HUES48 (cell line): ENCODE results near the gene KRTAP4-7.
"Not testable (repeated sequence)": the region's sequence is repeated elsewhere in the genome, so short reads cannot be mapped to it uniquely, and the experiment has no call there.

Experiments
- H3K27ac ChIP-seq: one replicate; pipeline ENCODE4 v1.7.0; 2013; ENCODE audit warnings: low read depth, low read length, inconsistent platforms
- H3K27me3 ChIP-seq: 2 replicates; pipeline ENCODE4 v1.6.1; 2013; ENCODE audit warnings: mild to moderate bottlenecking, low read length; ENCODE audit not compliant: control insufficient read depth, insufficient read depth
- H3K36me3 ChIP-seq: 2 replicates; pipeline ENCODE4 v1.6.1; 2013; ENCODE audit warnings: low read length; ENCODE audit not compliant: control insufficient read depth, insufficient read depth
- H3K4me1 ChIP-seq: 2 replicates; pipeline ENCODE4 v1.6.1; 2013; ENCODE audit warnings: mild to moderate bottlenecking, low read length; ENCODE audit not compliant: control insufficient read depth, insufficient read depth
- H3K4me3 ChIP-seq: 2 replicates; pipeline ENCODE4 v1.5.1; 2013; ENCODE audit warnings: mild to moderate bottlenecking, low read depth, low read length
- H3K9ac ChIP-seq: 2 replicates; pipeline ENCODE4 v1.6.1; 2013; ENCODE audit warnings: mild to moderate bottlenecking, low read depth, low read length, moderate library complexity
- H3K9me3 ChIP-seq: 2 replicates; pipeline ENCODE4 v1.6.1; 2013; ENCODE audit warnings: low read length; ENCODE audit not compliant: control insufficient read depth, insufficient read depth

The KRTAP4-7 gene

DNA sequence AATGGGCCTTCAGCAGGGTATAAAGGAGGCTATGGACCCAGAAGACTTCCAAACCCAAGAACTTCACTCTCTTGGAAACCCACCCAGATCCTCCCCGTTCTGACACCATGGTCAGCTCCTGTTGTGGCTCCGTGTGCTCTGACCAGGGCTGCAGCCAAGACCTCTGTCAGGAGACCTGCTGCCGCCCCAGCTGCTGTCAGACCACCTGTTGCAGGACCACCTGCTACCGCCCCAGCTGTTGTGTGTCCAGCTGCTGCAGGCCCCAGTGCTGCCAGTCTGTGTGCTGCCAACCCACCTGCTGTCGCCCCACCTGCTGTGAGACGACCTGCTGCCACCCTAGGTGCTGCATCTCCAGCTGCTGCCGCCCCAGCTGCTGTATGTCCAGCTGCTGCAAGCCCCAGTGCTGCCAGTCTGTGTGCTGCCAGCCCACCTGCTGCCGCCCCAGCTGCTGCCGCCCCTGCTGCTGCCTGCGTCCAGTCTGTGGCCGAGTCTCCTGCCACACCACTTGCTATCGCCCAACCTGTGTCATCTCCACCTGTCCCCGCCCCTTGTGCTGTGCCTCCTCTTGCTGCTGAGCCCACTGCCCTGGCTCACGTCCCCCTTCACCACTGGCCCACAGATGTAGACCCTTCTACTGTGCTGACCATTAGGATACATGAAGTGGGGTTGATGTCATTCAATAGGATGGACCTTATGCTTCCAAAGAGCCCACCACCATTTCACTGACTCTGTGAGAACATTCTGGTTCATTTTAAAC is at the start of gene KRTAP4-7:
TSS of gene KRTAP4-7 (plus strand) at position 51 of the 757 bp plus-strand sequence. CDS start at position 108, 57 bp downstream.
- H3K4me3 ChIP-seq, H3K4me1 ChIP-seq, H3K9ac ChIP-seq, H3K9me3 ChIP-seq, H3K27me3 ChIP-seq, H3K36me3 ChIP-seq, H3K27ac ChIP-seq: not testable (repeated sequence)

DNA sequence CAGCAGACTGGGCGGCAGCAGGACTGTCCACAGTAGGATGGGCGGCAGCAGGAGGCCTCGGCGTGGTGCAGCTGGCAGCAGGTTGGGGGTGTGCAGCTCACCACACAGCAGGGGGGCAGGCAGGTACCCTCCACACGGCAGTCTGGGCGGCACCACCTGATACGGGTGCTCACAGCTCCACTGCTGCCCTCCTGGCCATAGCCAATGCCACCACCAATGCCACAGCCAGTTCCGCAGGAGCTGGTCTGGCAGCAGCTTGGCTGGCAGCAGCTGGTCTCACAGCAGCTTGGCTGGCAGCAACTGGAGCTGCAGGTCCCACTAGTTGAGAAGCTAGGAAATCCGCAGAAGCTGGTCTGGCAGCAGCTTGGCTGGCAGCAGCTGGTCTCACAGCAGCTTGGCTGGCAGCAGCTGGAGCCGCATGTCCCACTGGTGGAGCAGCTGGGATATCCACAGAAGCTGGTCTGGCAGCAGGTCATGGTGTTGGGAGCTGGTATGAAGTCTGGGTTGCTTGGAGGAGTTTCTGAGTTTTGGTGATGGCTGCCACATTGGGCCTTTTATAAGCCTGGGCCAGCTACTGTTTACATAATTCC is 49.5 kb upstream of the KRTAP4-7 start, which contains the start of gene KRTAP1-3:
TSS of gene KRTAP1-3 (minus strand) at position 529 of the 590 bp plus-strand sequence. CDS start at position 476, 53 bp downstream.
- not testable (repeated sequence) for H3K9ac ChIP-seq, H3K4me3 ChIP-seq, H3K27me3 ChIP-seq, H3K27ac ChIP-seq, H3K9me3 ChIP-seq, H3K36me3 ChIP-seq
- peaks cover 26% of the 10 kb centered on the region for H3K4me1 ChIP-seq

DNA sequence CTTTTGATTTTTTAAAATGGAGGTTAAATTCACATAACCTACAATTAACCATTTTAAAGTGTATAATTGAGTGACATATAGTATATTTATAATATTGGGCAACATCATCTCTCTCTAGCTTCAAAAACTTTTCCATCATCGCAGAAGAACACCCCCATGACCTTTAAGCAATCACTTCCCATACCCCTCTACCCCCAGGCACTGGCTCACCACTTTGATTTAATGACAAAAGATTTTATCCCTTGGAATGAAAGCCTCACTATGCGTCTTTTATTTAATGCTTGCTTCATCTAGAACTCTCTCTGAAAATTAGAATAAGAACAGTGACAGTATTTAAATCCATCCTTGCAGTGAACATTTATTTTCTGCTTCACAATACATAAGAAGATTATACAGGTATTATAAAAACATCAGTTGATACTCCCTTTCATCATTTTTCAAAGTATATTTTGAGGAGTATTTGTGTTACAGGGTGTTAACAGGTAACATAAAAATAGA is 46.0 kb upstream of the KRTAP4-7 start:
- H3K4me1 ChIP-seq, result peaks cover 26% of the 10 kb centered on the region
- no peaks in the 10 kb centered on the region for H3K27me3 ChIP-seq
- no peak overlapping the region for H3K27ac ChIP-seq
- H3K9me3 ChIP-seq, result no peaks in the 10 kb centered on the region
- H3K9ac ChIP-seq, result no peak overlapping the region
- H3K4me3 ChIP-seq, result no peak overlapping the region
- H3K36me3 ChIP-seq, result no peaks in the 10 kb centered on the region

DNA sequence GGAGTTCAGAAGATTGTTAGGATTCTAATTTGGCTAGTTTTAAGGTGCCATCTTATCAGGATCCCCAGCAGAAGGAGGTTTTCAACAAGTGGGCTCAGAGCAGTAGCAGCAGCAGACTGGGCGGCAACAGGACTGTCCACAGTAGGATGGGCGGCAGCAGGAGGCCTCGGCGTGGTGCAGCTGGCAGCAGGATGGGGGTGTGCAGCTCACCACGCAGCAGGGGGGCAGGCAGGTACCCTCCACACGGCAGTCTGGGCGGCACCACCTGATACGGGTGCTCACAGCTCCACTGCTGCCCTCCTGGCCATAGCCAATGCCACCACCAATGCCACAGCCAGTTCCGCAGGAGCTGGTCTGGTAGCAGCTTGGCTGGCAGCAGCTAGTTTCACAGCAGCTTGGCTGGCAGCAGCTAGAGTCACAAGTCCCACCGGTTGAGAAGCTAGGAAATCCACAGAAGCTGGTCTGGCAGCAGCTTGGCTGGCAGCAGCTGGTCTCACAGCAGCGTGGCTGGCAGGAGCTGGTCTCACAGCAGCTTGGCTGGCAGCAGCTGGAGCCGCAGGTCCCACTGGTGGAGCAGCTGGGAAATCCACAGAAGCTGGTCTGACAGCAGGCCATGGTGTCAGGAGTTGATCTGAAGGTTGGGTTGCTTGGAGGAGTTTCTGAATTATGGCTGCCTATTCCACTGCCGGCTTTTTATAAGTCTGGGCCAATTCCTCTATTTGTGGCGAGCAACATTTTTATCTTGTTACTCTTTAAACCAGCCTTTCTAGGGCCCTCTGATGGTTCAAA is 43.0 kb upstream of the KRTAP4-7 start, which contains the start of gene KRTAP1-1:
TSS of gene KRTAP1-1 (minus strand) at position 668 of the 789 bp plus-strand sequence. CDS start at position 615, 53 bp downstream.
- peaks cover 24% of the 10 kb centered on the region for H3K4me1 ChIP-seq
- H3K4me3 ChIP-seq, H3K27me3 ChIP-seq, H3K36me3 ChIP-seq, H3K9ac ChIP-seq, H3K9me3 ChIP-seq, H3K27ac ChIP-seq: not testable (repeated sequence)

DNA sequence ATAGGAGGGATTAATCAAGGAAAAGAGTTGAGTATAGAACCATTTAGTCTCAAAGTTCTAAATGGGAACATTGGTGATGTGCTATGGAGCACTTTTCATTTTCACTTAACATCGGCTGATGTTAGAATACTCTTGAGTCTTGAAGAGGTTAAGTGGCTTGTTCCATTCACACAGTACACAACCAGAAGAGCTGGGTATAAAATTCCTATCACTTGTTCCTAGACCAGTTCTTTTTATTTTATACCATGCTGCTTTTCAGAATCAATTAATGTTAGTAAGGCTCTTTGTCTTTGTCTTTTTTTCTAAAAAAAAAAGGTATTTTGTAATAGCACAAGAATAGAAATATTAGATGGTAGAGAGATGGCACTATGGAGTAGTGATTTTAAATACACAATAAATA is 41.0 kb upstream of the KRTAP4-7 start:
- H3K27ac ChIP-seq, result no peak overlapping the region
- no peaks in the 10 kb centered on the region for H3K36me3 ChIP-seq
- H3K9ac ChIP-seq, result no peak overlapping the region
- peaks cover 13% of the 10 kb centered on the region for H3K4me1 ChIP-seq
- H3K9me3 ChIP-seq, result no peaks in the 10 kb centered on the region
- no peak overlapping the region for H3K4me3 ChIP-seq
- no peaks in the 10 kb centered on the region for H3K27me3 ChIP-seq

GRCh38 chr17:41046735-41047465 is 37.0 kb upstream of the KRTAP4-7 start, which contains the start of gene KRTAP2-1:
TSS of gene KRTAP2-1 (minus strand) at chr17:41047316. CDS start at chr17:41047267, 49 bp downstream.
- H3K27me3 ChIP-seq, H3K9me3 ChIP-seq, H3K4me1 ChIP-seq, H3K27ac ChIP-seq, H3K9ac ChIP-seq, H3K36me3 ChIP-seq, H3K4me3 ChIP-seq: not testable (repeated sequence)

- Histone ChIP-seq H3K4me1 (0 out of 2 replicates have a peak, but pooled peaks cover 5% of the 10 kb centered on the region), H3K27ac (no peak overlapping the region), H3K36me3 (no peaks in the 10 kb centered on the region), H3K4me3 (no peak overlapping the region), H3K9me3 (no peaks in the 10 kb centered on the region), H3K27me3 (no peaks in the 10 kb centered on the region), H3K9ac (no peak overlapping the region)
Observed at GRCh38 chr17:41048441-41048840, 35.5 kb upstream of the KRTAP4-7 start.

- Histone ChIP-seq H3K4me1 (0 out of 2 replicates have a peak, but pooled peaks cover 5% of the 10 kb centered on the region), H3K9me3 (no peaks in the 10 kb centered on the region), H3K27ac (no peak overlapping the region), H3K9ac (no peak overlapping the region), H3K27me3 (no peaks in the 10 kb centered on the region), H3K36me3 (no peaks in the 10 kb centered on the region), H3K4me3 (no peak overlapping the region)
Observed at GRCh38 chr17:41049110-41049509, 34.8 kb upstream of the KRTAP4-7 start.

DNA sequence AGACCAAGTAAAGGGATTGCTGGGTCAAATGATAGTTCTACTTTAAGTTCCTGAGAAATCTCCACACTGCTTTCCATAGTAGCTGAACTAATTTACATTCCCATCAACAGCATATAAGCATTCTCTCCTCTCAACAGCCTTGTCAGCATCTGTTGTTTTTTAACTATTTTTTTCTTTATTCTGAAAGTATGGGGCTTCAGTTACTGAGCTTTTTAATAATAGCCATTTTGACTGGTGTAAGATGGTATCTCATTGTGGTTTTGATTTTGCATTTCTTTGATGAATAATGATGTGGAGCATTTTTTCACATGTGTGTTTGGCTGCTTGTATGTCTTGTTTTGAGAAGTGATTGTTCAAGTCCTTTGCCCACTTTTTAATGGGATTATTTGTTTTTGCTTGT is 31.4 kb upstream of the KRTAP4-7 start:
- Histone ChIP-seq H3K9ac (no peak overlapping the region), H3K9me3 (no peaks in the 10 kb centered on the region), H3K4me1 (0 out of 2 replicates have a peak, but pooled peaks cover 5% of the 10 kb centered on the region), H3K27ac (no peak overlapping the region), H3K36me3 (no peaks in the 10 kb centered on the region), H3K27me3 (no peaks in the 10 kb centered on the region), H3K4me3 (no peak overlapping the region)

DNA sequence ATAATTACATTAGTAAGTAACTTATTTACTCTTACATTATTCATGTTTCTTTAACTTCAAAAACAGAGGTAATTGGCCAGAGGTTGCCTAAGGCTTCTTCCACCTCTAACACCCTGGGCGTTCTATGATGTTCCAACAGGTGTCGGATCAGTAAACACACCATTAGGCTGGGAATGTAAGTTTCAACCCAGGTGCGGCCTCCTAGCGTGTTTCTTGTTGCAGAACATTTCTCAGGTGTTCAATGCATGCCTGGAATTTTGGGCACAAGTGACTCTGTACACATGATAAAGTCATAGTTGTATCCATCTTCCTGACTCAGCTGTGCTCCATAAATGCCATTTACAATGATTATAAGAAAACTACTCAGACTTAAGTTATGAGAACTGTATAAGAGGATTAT is 29.9 kb upstream of the KRTAP4-7 start:
- H3K27me3 ChIP-seq, result no peaks in the 10 kb centered on the region

More for the DNA sequence above, 29.9 kb upstream of the KRTAP4-7 start:
- Histone ChIP-seq H3K9me3 (no peaks in the 10 kb centered on the region), H3K4me3 (no peak overlapping the region), H3K9ac (no peak overlapping the region), H3K36me3 (no peaks in the 10 kb centered on the region), H3K4me1 (no peaks in the 10 kb centered on the region), H3K27ac (no peak overlapping the region)
